ENCODE data around the gene CLCN6. TPM values are rescaled to one million over a fixed set of nuclear protein-coding genes. Genes with fewer than 3 reads are reported as not detected.

The CLCN6 gene
- total RNA-seq, 1 experiment from 2014 or later = 13.7 TPM

DNA sequence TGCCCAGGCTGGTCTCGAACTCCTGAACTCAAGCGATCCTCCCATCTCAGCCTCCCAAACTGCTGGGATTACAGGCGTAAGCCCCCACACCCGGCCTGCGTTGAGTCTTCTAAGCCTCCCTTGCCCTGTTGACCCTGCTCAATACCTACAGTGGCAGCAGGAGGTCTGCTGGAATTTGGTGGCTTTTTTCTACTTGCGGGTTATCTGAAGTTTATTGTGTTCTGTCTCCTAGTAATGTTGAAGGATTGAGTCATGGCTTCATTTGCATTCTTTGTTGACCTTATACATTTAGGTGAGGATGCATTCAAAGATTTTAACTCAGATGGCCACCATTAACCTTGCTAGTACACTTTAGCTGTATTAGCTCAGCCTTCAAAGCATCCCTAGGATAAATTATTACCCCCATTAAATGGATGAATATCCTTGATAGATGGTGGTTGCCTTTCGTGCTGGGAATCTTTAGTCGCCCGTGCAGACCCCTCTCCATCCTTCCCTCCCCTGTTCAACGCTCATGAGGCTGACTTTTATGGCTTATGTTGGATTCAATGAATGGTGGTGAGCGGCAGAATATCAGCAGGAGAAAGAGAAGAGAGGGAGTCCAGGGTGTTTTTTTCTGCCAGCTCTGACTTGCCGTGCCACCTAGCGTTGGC is 62.5 kb downstream of the CLCN6 start:
- TF ChIP-seq POLR2AphosphoS5 (IDR thresholded peaks at IDR 0.05; ENCODE audit: low read depth, low read length) = no peak
- no peak for TF ChIP-seq EZH2 (IDR thresholded peaks at IDR 0.05)
- Histone ChIP-seq H3K36me3 (ENCODE audit: control insufficient read depth in 1 of 2, insufficient read depth in 2 of 2, low read length in 2 of 2) (no peaks in the 10 kb centered on the region), H2AFZ (ENCODE audit: low read depth, low read length, poor library complexity, severe bottlenecking) (no peak overlapping the region), H4K20me1 (ENCODE audit: insufficient read depth) (no peaks in the 10 kb centered on the region), H3K27me3 (ENCODE audit: insufficient read depth, low read length) (no peaks in the 10 kb centered on the region), H3K9me3 (ENCODE audit: control insufficient read depth in 1 of 2, insufficient read depth in 1 of 2, low read depth in 1 of 2, low read length in 2 of 2) (no peaks in the 10 kb centered on the region), H3K27ac (ENCODE audit: low read depth, low read length) (no peak overlapping the region), H3K4me1 (ENCODE audit: control insufficient read depth in 1 of 2, insufficient read depth in 2 of 2, low read length in 2 of 2) (no peaks in the 10 kb centered on the region), H3K9ac (ENCODE audit: low read length) (no peak overlapping the region), H3K79me2 (ENCODE audit: insufficient read depth, low read length) (no peaks in the 10 kb centered on the region), H3K4me3 (replicated peaks in 1 of 2; ENCODE audit: low read depth in 1 of 2, low read length in 2 of 2) (no peak overlapping the region), H3K4me2 (ENCODE audit: low read length) (no peak overlapping the region), H3K9me2 (ENCODE audit: insufficient read depth) (no peaks in the 10 kb centered on the region)
- CTCF ChIA-PET = no interaction called here
- no peak for DNase-seq (ENCODE audit: low read depth, low spot score)
- ATAC-seq = no peak
- POLR2A ChIA-PET = interaction anchor here (4.2 kb wide), 1 partner anchor 40 kb away, joined by 17 read pairs; no protein-coding TSS in a partner anchor
- intact Hi-C loops (cut with micrococcal nuclease) = no loop called here
- RAD21 ChIA-PET (ENCODE audit: low non-redundant PET in 1 of 2, low total read pairs in 2 of 2, uncharacterized antibody in 2 of 2, unreplicated experiment in 2 of 2) = no interaction called here
- no TSS peak for BruUV-seq (replicated peaks)

DNA sequence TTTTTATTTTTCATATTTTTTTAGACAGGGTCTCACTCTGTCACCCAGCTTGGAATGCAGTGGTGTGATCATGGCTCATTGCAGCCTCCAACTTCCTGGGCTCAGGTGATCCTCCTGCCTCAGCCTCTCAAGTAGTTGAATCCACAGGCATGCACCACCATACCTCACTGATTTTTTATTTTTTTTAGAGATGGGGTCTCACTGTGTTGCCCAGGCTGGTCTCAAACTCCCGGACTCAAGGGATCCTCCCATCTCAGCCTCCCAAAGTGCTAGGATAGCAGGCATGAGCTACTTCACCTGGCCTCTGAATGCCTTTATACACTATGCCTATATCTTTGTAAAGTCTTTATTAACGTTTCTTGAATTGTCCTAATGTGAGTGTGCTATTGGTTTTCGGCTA is 63.1 kb downstream of the CLCN6 start:
- Histone ChIP-seq H3K36me3 (ENCODE audit: control insufficient read depth in 1 of 2, insufficient read depth in 2 of 2, low read length in 2 of 2) (no peaks in the 10 kb centered on the region), H3K79me2 (ENCODE audit: insufficient read depth, low read length) (no peaks in the 10 kb centered on the region), H3K9me2 (ENCODE audit: insufficient read depth) (no peaks in the 10 kb centered on the region), H3K27me3 (ENCODE audit: insufficient read depth, low read length) (no peaks in the 10 kb centered on the region), H3K27ac (ENCODE audit: low read depth, low read length) (no peak overlapping the region), H3K9ac (ENCODE audit: low read length) (no peak overlapping the region), H4K20me1 (ENCODE audit: insufficient read depth) (no peaks in the 10 kb centered on the region), H3K9me3 (ENCODE audit: control insufficient read depth in 1 of 2, insufficient read depth in 1 of 2, low read depth in 1 of 2, low read length in 2 of 2) (no peaks in the 10 kb centered on the region), H2AFZ (ENCODE audit: low read depth, low read length, poor library complexity, severe bottlenecking) (no peak overlapping the region), H3K4me2 (ENCODE audit: low read length) (no peak overlapping the region), H3K4me3 (replicated peaks in 1 of 2; ENCODE audit: low read depth in 1 of 2, low read length in 2 of 2) (no peak overlapping the region), H3K4me1 (ENCODE audit: control insufficient read depth in 1 of 2, insufficient read depth in 2 of 2, low read length in 2 of 2) (no peaks in the 10 kb centered on the region)
- RAD21 ChIA-PET (ENCODE audit: low non-redundant PET in 1 of 2, low total read pairs in 2 of 2, uncharacterized antibody in 2 of 2, unreplicated experiment in 2 of 2) = no interaction called here
- CTCF ChIA-PET = no interaction called here
- ATAC-seq (no peak), DNase-seq (ENCODE audit: low read depth, low spot score) (no peak)
- BruUV-seq (replicated peaks) = no TSS peak
- intact Hi-C loops (cut with micrococcal nuclease) = no loop called here
- TF ChIP-seq, protein P1, sequence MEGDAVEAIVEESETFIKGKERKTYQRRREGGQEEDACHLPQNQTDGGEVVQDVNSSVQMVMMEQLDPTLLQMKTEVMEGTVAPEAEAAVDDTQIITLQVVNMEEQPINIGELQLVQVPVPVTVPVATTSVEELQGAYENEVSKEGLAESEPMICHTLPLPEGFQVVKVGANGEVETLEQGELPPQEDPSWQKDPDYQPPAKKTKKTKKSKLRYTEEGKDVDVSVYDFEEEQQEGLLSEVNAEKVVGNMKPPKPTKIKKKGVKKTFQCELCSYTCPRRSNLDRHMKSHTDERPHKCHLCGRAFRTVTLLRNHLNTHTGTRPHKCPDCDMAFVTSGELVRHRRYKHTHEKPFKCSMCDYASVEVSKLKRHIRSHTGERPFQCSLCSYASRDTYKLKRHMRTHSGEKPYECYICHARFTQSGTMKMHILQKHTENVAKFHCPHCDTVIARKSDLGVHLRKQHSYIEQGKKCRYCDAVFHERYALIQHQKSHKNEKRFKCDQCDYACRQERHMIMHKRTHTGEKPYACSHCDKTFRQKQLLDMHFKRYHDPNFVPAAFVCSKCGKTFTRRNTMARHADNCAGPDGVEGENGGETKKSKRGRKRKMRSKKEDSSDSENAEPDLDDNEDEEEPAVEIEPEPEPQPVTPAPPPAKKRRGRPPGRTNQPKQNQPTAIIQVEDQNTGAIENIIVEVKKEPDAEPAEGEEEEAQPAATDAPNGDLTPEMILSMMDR (IDR thresholded peaks at IDR 0.05 in 2 of 3, conservative IDR thresholded peaks at IDR 0.05 in 1 of 3; ENCODE audit: borderline replicate concordance in 1 of 3, insufficient read depth in 1 of 3, low read depth in 2 of 3, low read length in 2 of 3) = no peak
- TF ChIP-seq TCF7L2 (IDR thresholded peaks at IDR 0.05; ENCODE audit: borderline replicate concordance, extremely low read depth, insufficient read depth, insufficient read length) = no peak
- POLR2A ChIA-PET = interaction anchor here (4.2 kb wide), 1 partner anchor 39 kb away, joined by 17 read pairs; no protein-coding TSS in a partner anchor

Data from HCT116 (cell line).